HL-60 (cell line): ENCODE data around the gene FLYWCH2.

Experiments used
- CTCF ChIP-seq: IDR thresholded peaks from one replicate; pipeline ENCODE4 v1.5.1; 2011; ENCODE audit warnings: low read length, control low read depth, inconsistent platforms; ENCODE audit not compliant: insufficient read depth
- GABPA ChIP-seq: IDR thresholded peaks from 2 replicates; pipeline ENCODE4 v1.6.1; 2012; ENCODE audit warnings: low read depth
- POLR2AphosphoS5 ChIP-seq: IDR thresholded peaks from 2 replicates; pipeline ENCODE4 v1.6.1; 2012; ENCODE audit warnings: low read depth
- REST ChIP-seq: IDR thresholded peaks from 2 replicates; pipeline ENCODE4 v1.6.1; 2012; ENCODE audit warnings: low read depth; ENCODE audit not compliant: insufficient replicate concordance

DNA sequence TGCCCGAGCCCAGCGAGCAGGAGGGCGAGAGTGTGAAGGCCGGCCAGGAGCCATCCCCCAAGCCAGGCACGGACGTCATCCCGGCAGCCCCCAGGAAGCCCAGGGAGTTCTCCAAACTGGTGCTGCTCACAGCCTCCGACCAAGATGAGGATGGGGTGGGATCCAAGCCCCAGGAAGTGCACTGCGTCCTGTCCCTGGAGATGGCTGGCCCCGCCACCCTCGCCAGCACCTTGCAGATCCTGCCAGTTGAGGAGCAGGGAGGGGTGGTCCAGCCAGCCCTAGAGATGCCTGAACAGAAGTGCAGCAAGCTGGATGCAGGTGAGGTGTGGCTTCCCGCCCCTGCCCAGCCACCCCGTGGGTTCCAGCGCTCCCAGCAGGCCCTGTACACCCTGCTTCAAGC, 46.7 kb downstream of the FLYWCH2 start:
- TF ChIP-seq CTCF: no peak
- no peak for TF ChIP-seq REST
- no peak for TF ChIP-seq POLR2AphosphoS5
- TF ChIP-seq GABPA: no peak
